Keratinocyte (primary cell): Measurements from ENCODE around the gene TSPAN11. TPM values are rescaled to one million over a fixed set of nuclear protein-coding genes. Genes with fewer than 3 reads are reported as not detected.

Experiments used
- DNase-seq: peaks from one replicate; pipeline ENCODE4 v3.0.0-alpha.2; 2011; ENCODE audit warnings: low read depth, missing footprints, low spot score
- FAIRE-seq: peaks from 2 replicates; lab custom pipeline; 2011; peaks lifted over from hg19 to GRCh38; lab: Jason Lieb, UNC
- H2AFZ ChIP-seq: 2 replicates; pipeline ENCODE4 v1.6.0; 2012; ENCODE audit warnings: low read length, control low read depth, inconsistent platforms; ENCODE audit not compliant: control insufficient read depth
- H3K27ac ChIP-seq: 2 replicates; pipeline ENCODE4 v1.5.1; 2011; ENCODE audit warnings: low read length; ENCODE audit not compliant: control insufficient read depth, insufficient read depth
- H3K27me3 ChIP-seq: 3 replicates; pipeline ENCODE4 v1.6.0; 2011; ENCODE audit warnings: low read length; ENCODE audit not compliant: control insufficient read depth, insufficient read depth; ENCODE audit errors: extremely low read depth
- H3K36me3 ChIP-seq, 2 experiments: 2 replicates in 1 of 2; 3 replicates in 1 of 2; pipeline ENCODE4 v1.5.1; 2011; ENCODE audit warnings: low read length in 2 of 2, mild to moderate bottlenecking in 1 of 2; ENCODE audit not compliant: control insufficient read depth in 2 of 2, insufficient read depth in 2 of 2; ENCODE audit errors: extremely low read depth in 1 of 2
- H3K4me1 ChIP-seq: 3 replicates; pipeline ENCODE4 v1.5.1; 2011; ENCODE audit warnings: low read length; ENCODE audit not compliant: control insufficient read depth, insufficient read depth; ENCODE audit errors: extremely low read depth
- H3K4me2 ChIP-seq: 3 replicates; pipeline ENCODE4 v1.6.0; 2011; ENCODE audit warnings: low read depth, low read length; ENCODE audit not compliant: control insufficient read depth, insufficient read depth; ENCODE audit errors: extremely low read depth
- H3K4me3 ChIP-seq, 3 experiments: fragments of 200-600 bp in 1 of 3; sonication (generic) in 1 of 3; 2 replicates in 2 of 3; 3 replicates in 1 of 3; pipeline ENCODE4 v1.5.1; 2011 to 2016; ENCODE audit warnings: low read length in 3 of 3, mild to moderate bottlenecking in 3 of 3, control low read depth in 2 of 3, inconsistent platforms in 1 of 3, low read depth in 1 of 3, mixed read lengths in 1 of 3, mixed run types in 1 of 3, moderate library complexity in 1 of 3; ENCODE audit not compliant: control insufficient read depth in 2 of 3, insufficient read depth in 2 of 3; ENCODE audit errors: extremely low read depth in 1 of 3
- H3K79me2 ChIP-seq: 2 replicates; pipeline ENCODE4 v1.6.0; 2012; ENCODE audit warnings: low read length; ENCODE audit not compliant: control insufficient read depth, insufficient read depth
- H3K9ac ChIP-seq: 3 replicates; pipeline ENCODE4 v1.6.0; 2011; ENCODE audit warnings: low read length; ENCODE audit not compliant: control insufficient read depth, insufficient read depth; ENCODE audit errors: extremely low read depth
- H3K9me1 ChIP-seq: 3 replicates; pipeline ENCODE4 v1.6.0; 2011; ENCODE audit warnings: low read length; ENCODE audit not compliant: control insufficient read depth, insufficient read depth; ENCODE audit errors: extremely low read depth
- H3K9me3 ChIP-seq: 2 replicates; pipeline ENCODE4 v1.5.1; 2012; ENCODE audit warnings: low read depth, low read length; ENCODE audit not compliant: control insufficient read depth
- H4K20me1 ChIP-seq: 3 replicates; pipeline ENCODE4 v1.6.0; 2011; ENCODE audit warnings: low read length; ENCODE audit not compliant: control insufficient read depth, insufficient read depth; ENCODE audit errors: extremely low read depth
- CTCF ChIP-seq, 3 experiments: IDR thresholded peaks in 1 of 3; conservative IDR thresholded peaks in 1 of 3; optimal IDR thresholded peaks in 1 of 3; 2 replicates in 2 of 3; 3 replicates in 1 of 3; pipeline versions ENCODE3 to v1.5.1; 2011; ENCODE audit warnings: low read length in 3 of 3, mild to moderate bottlenecking in 3 of 3, moderate library complexity in 2 of 3, control low read depth in 1 of 3, inconsistent platforms in 1 of 3; ENCODE audit not compliant: insufficient read depth in 2 of 3; ENCODE audit errors: extremely low read depth in 1 of 3
- EZH2 ChIP-seq: IDR thresholded peaks from one replicate; pipeline ENCODE4 v1.6.1; 2012; ENCODE audit warnings: inconsistent platforms, mild to moderate bottlenecking, low read length, moderate library complexity
- dilution Hi-C: fragments of 300-500 bp; cut with MboI; formaldehyde crosslinking; loops from one replicate; pipeline ENCODE4 v1.7.0; 2020; ENCODE audit warnings: low sequenced_read_pairs; ENCODE audit not compliant: extremely low pct_ligation_motif_present
- polyA plus RNA-seq, 5 experiments: library from polyadenylated mRNA; depleted of rRNA in 3 of 5; stranded (reverse) in 3 of 5; stranded (forward) in 1 of 5; unstranded in 1 of 5; fragments of >200 nt; gene quantifications; 1 replicate in 1 of 5; 2 replicates in 3 of 5; 3 replicates in 1 of 5; pipeline versions ENCODE4 v1.2.1 to v1.2.3, GENCODE V29; 2011 to 2012; ENCODE audit warnings: missing spikeins in 2 of 5, low read depth in 1 of 5, low replicate concordance in 1 of 5

The TSPAN11 gene
- polyA plus RNA-seq, 1 donor (not counting 4 experiments of a cell fraction or from before 2014, with no cell fraction given): not detected

GRCh38 chr12:30878024-30878423 is 48.5 kb upstream of the TSPAN11 start:
- no peaks in the 10 kb centered on the region for H3K9me1 ChIP-seq
- H3K4me3 ChIP-seq: no peak overlapping the region
- H3K4me1 ChIP-seq: no peaks in the 10 kb centered on the region
- H3K9me3 ChIP-seq: no peaks in the 10 kb centered on the region
- TF ChIP-seq CTCF (optimal IDR thresholded peaks at IDR 0.05 in 1 of 3, IDR thresholded peaks at IDR 0.05 in 1 of 3, conservative IDR thresholded peaks at IDR 0.05 in 1 of 3; ENCODE audit: extremely low read depth in 1 of 3, insufficient read depth in 2 of 3, low read length in 3 of 3) (no peak), EZH2 (no peak)
- H4K20me1 ChIP-seq: no peaks in the 10 kb centered on the region
- no peak for DNase-seq
- no peak overlapping the region for H2AFZ ChIP-seq
- dilution Hi-C loops: no loop called here
- FAIRE-seq: no peak
- H3K27me3 ChIP-seq: peaks cover 9% of the 10 kb centered on the region
- no peak overlapping the region for H3K9ac ChIP-seq
- no peak overlapping the region for H3K4me2 ChIP-seq
- H3K36me3 ChIP-seq: no peaks in the 10 kb centered on the region
- H3K79me2 ChIP-seq: no peaks in the 10 kb centered on the region
- no peak overlapping the region for H3K27ac ChIP-seq

- no peak for DNase-seq
- H3K27ac ChIP-seq: no peak overlapping the region
Observed at GRCh38 chr12:30880061-30880460, 46.5 kb upstream of the TSPAN11 start.

More at GRCh38 chr12:30880061-30880460, 46.5 kb upstream of the TSPAN11 start:
- no peaks in the 10 kb centered on the region for H3K79me2 ChIP-seq
- H2AFZ ChIP-seq: no peak overlapping the region
- H3K27me3 ChIP-seq: peaks cover 9% of the 10 kb centered on the region
- no peak overlapping the region for H3K9ac ChIP-seq
- TF ChIP-seq CTCF (optimal IDR thresholded peaks at IDR 0.05 in 1 of 3, IDR thresholded peaks at IDR 0.05 in 1 of 3, conservative IDR thresholded peaks at IDR 0.05 in 1 of 3; ENCODE audit: extremely low read depth in 1 of 3, insufficient read depth in 2 of 3, low read length in 3 of 3): no peak
- TF ChIP-seq EZH2: no peak
- H4K20me1 ChIP-seq: no peaks in the 10 kb centered on the region
- H3K4me2 ChIP-seq: no peak overlapping the region
- H3K9me3 ChIP-seq: no peaks in the 10 kb centered on the region
- H3K9me1 ChIP-seq: no peaks in the 10 kb centered on the region
- H3K36me3 ChIP-seq: no peaks in the 10 kb centered on the region
- dilution Hi-C loops: no loop called here
- no peaks in the 10 kb centered on the region for H3K4me1 ChIP-seq
- H3K4me3 ChIP-seq: no peak overlapping the region
- no peak for FAIRE-seq
